ENCODE data around the gene PNPLA1.

Gene PNPLA1

DNA sequence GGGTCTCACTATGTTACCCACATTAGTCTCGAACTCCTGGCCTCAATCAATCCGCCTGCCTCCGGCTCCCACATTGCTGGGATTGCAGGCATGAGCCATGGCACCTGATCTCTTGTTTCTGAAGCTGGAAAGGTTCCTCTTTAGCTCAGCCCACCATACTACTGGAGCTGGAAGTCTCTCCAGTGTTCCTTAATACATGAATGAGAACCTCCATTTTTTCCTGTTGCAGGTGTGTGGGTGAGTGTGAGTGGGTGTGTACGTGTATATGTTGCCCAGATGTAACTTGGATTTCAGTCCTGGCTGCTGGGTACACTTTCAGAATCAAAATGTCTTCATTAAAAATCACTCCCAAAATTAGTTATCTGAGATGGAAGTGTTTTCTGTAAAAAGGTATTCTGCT is 11.1 kb downstream of the PNPLA1 start:
- no peak overlapping the region for H3K4me3 ChIP-seq (ENCODE audit: control insufficient read depth, low read depth, low read length)
- TF ChIP-seq, protein P1, sequence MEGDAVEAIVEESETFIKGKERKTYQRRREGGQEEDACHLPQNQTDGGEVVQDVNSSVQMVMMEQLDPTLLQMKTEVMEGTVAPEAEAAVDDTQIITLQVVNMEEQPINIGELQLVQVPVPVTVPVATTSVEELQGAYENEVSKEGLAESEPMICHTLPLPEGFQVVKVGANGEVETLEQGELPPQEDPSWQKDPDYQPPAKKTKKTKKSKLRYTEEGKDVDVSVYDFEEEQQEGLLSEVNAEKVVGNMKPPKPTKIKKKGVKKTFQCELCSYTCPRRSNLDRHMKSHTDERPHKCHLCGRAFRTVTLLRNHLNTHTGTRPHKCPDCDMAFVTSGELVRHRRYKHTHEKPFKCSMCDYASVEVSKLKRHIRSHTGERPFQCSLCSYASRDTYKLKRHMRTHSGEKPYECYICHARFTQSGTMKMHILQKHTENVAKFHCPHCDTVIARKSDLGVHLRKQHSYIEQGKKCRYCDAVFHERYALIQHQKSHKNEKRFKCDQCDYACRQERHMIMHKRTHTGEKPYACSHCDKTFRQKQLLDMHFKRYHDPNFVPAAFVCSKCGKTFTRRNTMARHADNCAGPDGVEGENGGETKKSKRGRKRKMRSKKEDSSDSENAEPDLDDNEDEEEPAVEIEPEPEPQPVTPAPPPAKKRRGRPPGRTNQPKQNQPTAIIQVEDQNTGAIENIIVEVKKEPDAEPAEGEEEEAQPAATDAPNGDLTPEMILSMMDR (conservative IDR thresholded peaks at IDR 0.05; ENCODE audit: control insufficient read depth, insufficient read depth, low read depth, low read length), result no peak
- DNase-seq (ENCODE audit: low read depth), result no peak

- TF ChIP-seq, protein P1 (conservative IDR thresholded peaks at IDR 0.05; ENCODE audit: control insufficient read depth, insufficient read depth, low read depth, low read length), result no peak
- peak; percentile 4 for DNase-seq (ENCODE audit: low read depth)
- no peak overlapping the region for H3K4me3 ChIP-seq (ENCODE audit: control insufficient read depth, low read depth, low read length)
These were observed 13.7 kb downstream of the PNPLA1 start for GRCh38 chr6:36283608-36284007.

DNA sequence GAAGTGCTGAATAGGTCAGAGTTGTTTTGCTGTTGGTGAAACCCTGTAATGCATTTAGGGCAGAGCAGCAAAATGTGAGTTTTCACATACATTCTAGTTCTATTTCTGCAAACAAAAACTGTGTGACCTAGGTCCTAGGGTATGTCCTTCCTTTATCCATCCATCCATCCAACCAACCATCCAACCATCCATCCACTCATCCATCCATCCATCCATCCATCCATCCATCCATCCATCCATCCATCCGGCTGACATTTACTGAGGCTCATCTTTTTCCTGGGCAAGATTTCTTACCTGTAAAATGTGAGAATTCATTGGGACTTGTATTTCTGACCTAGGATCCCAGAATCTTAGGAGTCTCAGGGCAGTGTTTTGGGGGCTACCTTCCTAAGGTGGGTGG is 14.5 kb downstream of the PNPLA1 start:
- no peak for DNase-seq (ENCODE audit: low read depth)
- TF ChIP-seq, protein P1 (conservative IDR thresholded peaks at IDR 0.05; ENCODE audit: control insufficient read depth, insufficient read depth, low read depth, low read length), result no peak
- H3K4me3 ChIP-seq (ENCODE audit: control insufficient read depth, low read depth, low read length), result no peak overlapping the region

- no peak overlapping the region for H3K4me3 ChIP-seq (ENCODE audit: control insufficient read depth, low read depth, low read length)
- TF ChIP-seq, protein P1 (conservative IDR thresholded peaks at IDR 0.05; ENCODE audit: control insufficient read depth, insufficient read depth, low read depth, low read length), result no peak
- DNase-seq (ENCODE audit: low read depth), result no peak
These were observed 15.4 kb downstream of the PNPLA1 start for GRCh38 chr6:36285187-36285671.

GRCh38 chr6:36285797-36286196 is 15.9 kb downstream of the PNPLA1 start:
- TF ChIP-seq, protein P1 (conservative IDR thresholded peaks at IDR 0.05; ENCODE audit: control insufficient read depth, insufficient read depth, low read depth, low read length), result no peak
- DNase-seq (ENCODE audit: low read depth), result no peak
- no peak overlapping the region for H3K4me3 ChIP-seq (ENCODE audit: control insufficient read depth, low read depth, low read length)

DNA sequence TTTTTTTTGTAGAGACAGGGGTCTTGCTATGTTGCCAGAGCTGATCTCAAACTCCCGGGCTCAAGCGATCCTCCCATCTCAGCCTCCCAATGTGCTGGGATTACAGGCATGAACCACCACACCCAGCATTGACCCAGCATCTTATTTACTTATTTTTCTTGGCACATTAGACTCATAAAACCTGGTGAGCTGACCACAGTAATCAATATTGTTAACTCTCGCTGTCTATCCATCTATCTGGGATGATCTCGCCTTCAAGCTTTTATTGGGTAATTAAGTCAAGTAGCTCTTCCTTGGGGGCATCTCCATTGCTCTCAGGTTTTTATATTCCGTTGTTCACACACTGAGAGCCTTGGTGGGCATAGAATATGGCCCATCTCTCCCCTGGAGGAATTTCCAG is 17.0 kb downstream of the PNPLA1 start:
- DNase-seq (ENCODE audit: low read depth), result no peak
- TF ChIP-seq, protein P1 (conservative IDR thresholded peaks at IDR 0.05; ENCODE audit: control insufficient read depth, insufficient read depth, low read depth, low read length), result no peak
- no peak overlapping the region for H3K4me3 ChIP-seq (ENCODE audit: control insufficient read depth, low read depth, low read length)
